ENCODE results near the gene COL4A2.
A peak's percentile ranks its signal among the peaks of the same experiment; 100 is the strongest.

COL4A2 gene

DNA sequence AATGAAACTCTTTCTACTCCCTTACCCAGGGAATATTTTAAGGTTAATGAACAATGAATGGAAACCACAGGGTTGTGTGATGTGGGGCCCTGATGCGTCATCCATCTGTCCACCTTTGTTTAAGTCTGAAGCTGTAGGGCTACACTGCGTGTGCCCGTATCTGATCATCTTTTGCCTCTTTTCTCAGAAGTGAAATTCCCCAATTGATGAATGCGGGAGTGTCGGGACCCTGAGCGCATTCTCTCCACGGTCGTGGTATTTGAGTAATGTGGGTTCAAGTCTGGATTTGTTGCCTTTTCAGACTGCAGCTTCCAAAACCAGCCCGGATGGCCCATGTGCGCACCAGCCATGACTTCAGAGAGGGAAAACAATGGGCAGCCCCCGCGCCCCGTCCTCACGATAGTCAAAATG is 112.3 kb downstream of the COL4A2 start:
- no peak for DNase-seq (ENCODE audit: low read depth, low spot score)

- no peak for DNase-seq (ENCODE audit: low read depth, low spot score)
Measured at GRCh38 chr13:110419946-110420345, 112.9 kb downstream of the COL4A2 start.

DNA sequence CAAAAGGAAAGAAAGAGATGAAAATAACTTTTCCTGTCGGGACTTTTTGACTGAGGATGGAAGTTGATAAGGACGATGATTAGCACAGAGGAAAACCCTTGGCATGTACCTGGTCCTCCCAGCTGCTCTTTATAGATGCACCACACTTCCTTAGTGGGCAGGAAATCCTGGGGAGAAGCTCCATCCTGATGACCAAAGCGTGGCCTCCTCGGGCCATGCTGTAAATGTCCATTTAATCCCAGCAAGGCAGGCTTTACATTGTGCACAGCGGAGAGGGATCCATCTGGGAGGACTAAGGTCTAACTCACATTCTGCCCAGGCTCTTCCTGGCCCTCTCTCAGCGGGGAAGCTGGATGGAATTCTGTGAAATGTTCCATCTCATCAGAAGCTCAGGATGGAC is 113.5 kb downstream of the COL4A2 start:
- DNase-seq (ENCODE audit: low read depth, low spot score), result no peak

- no peak for DNase-seq (ENCODE audit: low read depth, low spot score)
Measured at GRCh38 chr13:110421061-110421460, 114.0 kb downstream of the COL4A2 start.

GRCh38 chr13:110421696-110422385 is 114.8 kb downstream of the COL4A2 start:
- DNase-seq (ENCODE audit: low read depth, low spot score), result no peak

GRCh38 chr13:110422913-110423688 is 116.0 kb downstream of the COL4A2 start:
- DNase-seq (ENCODE audit: low read depth, low spot score), result no peak

GRCh38 chr13:110423689-110424302 is 116.7 kb downstream of the COL4A2 start:
- DNase-seq (ENCODE audit: low read depth, low spot score), result no peak

- DNase-seq (ENCODE audit: low read depth, low spot score), result peak; percentile 95
Measured at GRCh38 chr13:110424569-110425443, 117.7 kb downstream of the COL4A2 start.

GRCh38 chr13:110425444-110425780 is 118.3 kb downstream of the COL4A2 start:
- peak; percentile 98 for DNase-seq (ENCODE audit: low read depth, low spot score)

GRCh38 chr13:110426735-110427134 is 119.7 kb downstream of the COL4A2 start:
- DNase-seq (ENCODE audit: low read depth, low spot score), result no peak

- no peak for DNase-seq (ENCODE audit: low read depth, low spot score)
Measured at GRCh38 chr13:110428313-110428712, 121.2 kb downstream of the COL4A2 start.

DNA sequence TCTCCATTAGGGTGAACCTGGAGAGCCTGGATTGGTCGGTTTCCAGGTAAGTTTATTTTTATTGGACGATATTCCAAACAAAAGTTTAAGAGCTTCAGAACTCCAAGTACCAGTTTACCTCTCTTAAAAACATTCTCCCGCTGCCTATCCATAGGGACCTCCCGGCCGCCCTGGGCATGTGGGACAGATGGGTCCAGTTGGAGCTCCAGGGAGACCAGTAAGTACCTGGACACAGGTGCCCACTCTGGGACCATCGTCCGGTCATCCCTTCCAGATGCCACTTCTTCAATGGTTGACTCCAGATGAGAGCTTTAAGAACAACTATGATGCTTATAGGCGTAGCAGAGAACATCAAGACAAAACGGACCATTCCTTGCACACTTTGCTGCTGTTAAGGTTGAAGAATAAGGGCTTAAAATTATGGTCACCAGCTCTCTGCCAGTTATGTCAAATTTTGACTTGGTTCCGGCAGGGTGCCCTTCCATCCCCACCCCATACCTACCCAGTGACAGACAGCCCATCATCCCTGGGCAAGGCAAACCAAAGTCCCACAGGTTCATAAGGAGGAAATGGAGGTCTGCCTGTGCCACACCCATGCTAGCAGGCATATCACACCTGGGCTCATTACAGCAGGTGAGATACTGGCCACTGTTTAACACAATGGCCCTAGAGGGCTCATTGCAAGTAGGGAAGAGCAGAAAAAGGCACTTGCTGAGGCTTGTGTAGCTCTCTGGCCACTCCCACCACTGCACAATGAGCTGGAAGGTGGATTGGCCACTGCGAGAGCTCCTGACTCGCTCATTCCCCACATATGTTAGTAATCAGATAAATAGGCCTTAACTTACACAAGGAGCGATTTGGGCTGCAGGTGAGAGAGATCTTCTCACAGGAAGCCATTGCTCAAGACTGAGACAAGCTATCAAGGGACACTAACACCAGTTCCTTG is 123.6 kb downstream of the COL4A2 start:
- DNase-seq (ENCODE audit: low read depth, low spot score), result no peak

DNA sequence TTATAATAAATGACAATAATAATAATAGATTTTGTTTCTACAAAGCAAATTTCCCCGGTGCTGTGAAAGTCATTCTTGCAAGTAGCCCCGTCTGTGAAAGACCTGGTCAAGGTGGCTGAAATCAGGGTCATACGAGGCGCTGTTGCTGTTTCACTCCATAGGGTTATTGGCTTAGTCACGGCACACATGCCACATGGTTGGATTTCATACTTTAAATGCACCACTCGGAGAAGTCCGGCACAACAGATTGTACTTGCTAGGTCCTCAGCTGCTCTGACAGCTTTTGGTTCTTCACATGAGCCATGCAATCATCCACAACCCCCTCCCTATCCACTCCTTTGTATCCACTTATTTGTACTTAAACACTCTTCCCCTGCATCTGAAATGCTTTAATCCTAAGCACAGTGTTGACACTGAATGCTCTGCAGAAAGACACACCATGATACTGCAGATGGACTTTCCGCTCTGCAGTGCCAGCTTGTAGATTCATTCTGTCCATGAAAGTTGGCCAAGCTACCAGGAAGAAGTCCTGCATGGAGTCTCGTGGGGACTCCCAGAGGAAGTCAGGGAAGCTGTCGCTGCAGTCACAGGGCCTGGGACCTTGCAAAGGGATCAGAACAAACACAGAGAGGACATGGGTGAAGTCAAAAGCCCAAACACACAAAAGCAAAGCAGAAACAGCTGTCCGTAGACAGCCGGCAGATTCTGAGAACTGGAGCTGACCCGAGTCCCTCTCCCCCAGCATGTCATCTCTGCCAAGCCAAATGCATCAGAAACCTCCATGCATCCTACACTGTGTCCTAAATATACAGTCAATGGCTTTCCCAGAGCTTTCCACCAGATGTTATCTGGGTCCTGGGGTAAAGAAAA is 124.6 kb downstream of the COL4A2 start:
- DNase-seq (ENCODE audit: low read depth, low spot score), result no peak

DNA sequence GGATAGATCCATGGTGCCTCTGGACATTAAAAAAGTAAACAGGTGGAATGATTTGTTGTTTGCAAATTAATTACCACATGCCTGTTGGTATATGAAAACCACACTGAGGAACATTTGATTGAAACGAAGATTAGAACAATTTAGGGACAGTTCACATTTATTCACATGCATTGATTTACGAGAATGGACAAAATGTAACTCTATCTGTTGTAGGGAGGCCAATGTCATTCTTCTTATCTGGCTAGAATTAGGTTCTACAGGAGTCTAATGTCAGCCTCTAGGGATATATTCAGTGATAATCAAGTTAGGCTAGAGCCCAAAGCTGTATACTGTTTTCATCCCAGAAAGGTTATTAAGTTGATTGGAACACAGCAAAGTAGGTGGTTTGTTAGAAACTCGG is 125.4 kb downstream of the COL4A2 start:
- no peak for DNase-seq (ENCODE audit: low read depth, low spot score)

DNA sequence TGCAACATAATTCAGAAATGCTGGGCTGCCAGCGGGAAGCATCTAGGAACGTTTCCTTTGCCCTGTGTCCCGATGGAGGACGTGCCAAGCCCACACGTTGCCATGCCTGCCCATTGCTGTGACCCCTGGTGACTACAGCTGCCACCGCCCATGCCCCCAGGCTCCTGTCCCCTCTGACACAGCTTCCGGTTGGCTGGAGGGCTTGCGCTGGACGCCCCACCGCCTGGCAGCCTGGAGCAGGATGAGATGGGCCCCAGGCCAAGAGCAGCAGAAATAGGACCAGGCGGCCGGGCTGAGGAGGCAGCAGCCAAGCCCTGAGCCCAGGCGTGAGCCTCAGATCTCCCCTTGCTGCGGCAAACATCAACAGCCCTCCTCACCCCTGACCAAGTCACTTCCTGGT is 125.9 kb downstream of the COL4A2 start:
- DNase-seq (ENCODE audit: low read depth, low spot score), result peak; percentile 83

- DNase-seq (ENCODE audit: low read depth, low spot score), result no peak
Measured at GRCh38 chr13:110434629-110435028, 127.5 kb downstream of the COL4A2 start.

DNA sequence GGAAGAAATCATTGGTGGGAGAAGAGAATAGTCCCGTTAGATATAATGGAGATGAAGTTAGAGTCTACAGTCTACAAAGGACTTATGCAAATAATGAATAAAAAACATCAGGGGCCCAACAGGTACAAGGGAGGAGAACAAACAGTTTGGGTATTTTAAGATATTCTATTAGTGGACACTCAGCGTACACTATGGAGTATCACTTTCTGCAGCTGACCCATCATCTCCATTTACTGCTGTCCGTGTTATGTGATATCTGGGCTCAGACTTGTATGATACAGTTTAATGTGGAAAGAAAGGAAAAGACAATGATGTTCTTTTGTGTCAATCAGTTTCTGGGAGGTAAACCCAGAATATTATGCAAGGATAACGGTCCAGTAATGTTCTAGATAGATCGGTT is 128.2 kb downstream of the COL4A2 start:
- DNase-seq (ENCODE audit: low read depth, low spot score), result no peak

GRCh38 chr13:110436276-110436675 is 129.2 kb downstream of the COL4A2 start:
- no peak for DNase-seq (ENCODE audit: low read depth, low spot score)

- DNase-seq (ENCODE audit: low read depth, low spot score), result no peak
Measured at GRCh38 chr13:110436786-110437370, 129.8 kb downstream of the COL4A2 start.

Measured in smooth muscle cell of the brain vasculature (primary cell).